Measurements from ENCODE around the gene SEZ6L2. TPM values are rescaled to one million over a fixed set of nuclear protein-coding genes. Genes with fewer than 3 reads are reported as not detected.

Gene SEZ6L2
- total RNA-seq, 2 experiments from 2014 or later = not detected

GRCh38 chr16:29868396-29869009 lies 30.8 kb downstream of the SEZ6L2 start:
- H3K27me3 ChIP-seq (ENCODE audit: control insufficient read depth in 1 of 2, insufficient read depth in 2 of 2, low read length in 2 of 2) = no peaks in the 10 kb centered on the region
- ChIA-PET CTCF (interaction anchor here (1.1 kb wide), 1 partner anchor 20 kb away, joined by 3 read pairs; no protein-coding TSS in a partner anchor), POLR2A (no interaction called here)
- H3K36me3 Mint-ChIP-seq (ENCODE audit: low read depth) = no peaks in the 10 kb centered on the region
- TF ChIP-seq CTCF (IDR thresholded peaks at IDR 0.05) = no peak
- no peaks in the 10 kb centered on the region for H3K9me3 ChIP-seq (ENCODE audit: control insufficient read depth in 1 of 2, insufficient read depth in 1 of 2, low read length in 2 of 2)
- ATAC-seq (ENCODE audit: poor library complexity) (no peak), DNase-seq (no peak)
- no peaks in the 10 kb centered on the region for H3K27me3 Mint-ChIP-seq
- H3K4me1 Mint-ChIP-seq (ENCODE audit: low read depth) = peaks cover 2% of the 10 kb centered on the region
- no peak overlapping the region for H3K4me3 Mint-ChIP-seq
- H3K9me3 Mint-ChIP-seq = no peaks in the 10 kb centered on the region
- H3K4me1 ChIP-seq (ENCODE audit: insufficient read depth, low read length) = peaks cover 5% of the 10 kb centered on the region
- H3K27ac ChIP-seq (ENCODE audit: low read depth in 1 of 2, low read length in 2 of 2) = no peak overlapping the region
- no peak overlapping the region for H3K27ac Mint-ChIP-seq
- intact Hi-C loops (cut with DNase I, micrococcal nuclease) = no loop called here
- no peak overlapping the region for H3K4me3 ChIP-seq (ENCODE audit: low read length)
- H3K36me3 ChIP-seq (ENCODE audit: insufficient read depth, low read length) = no peaks in the 10 kb centered on the region

- Histone ChIP-seq H3K36me3 (ENCODE audit: insufficient read depth, low read length) (peaks cover 22% of the 10 kb centered on the region), H3K9me3 (ENCODE audit: control insufficient read depth in 1 of 2, insufficient read depth in 1 of 2, low read length in 2 of 2) (no peaks in the 10 kb centered on the region), H3K27ac (ENCODE audit: low read depth in 1 of 2, low read length in 2 of 2) (no peak overlapping the region), H3K27me3 (ENCODE audit: control insufficient read depth in 1 of 2, insufficient read depth in 2 of 2, low read length in 2 of 2) (no peaks in the 10 kb centered on the region), H3K4me1 (ENCODE audit: insufficient read depth, low read length) (peaks cover 30% of the 10 kb centered on the region), H3K4me3 (ENCODE audit: low read length) (no peak overlapping the region)
- H3K27ac Mint-ChIP-seq = no peak overlapping the region
- CTCF ChIA-PET = interaction anchor here (2.3 kb wide), 1 partner anchor 16 kb away, joined by 11 read pairs; no protein-coding TSS in a partner anchor
- TF ChIP-seq CTCF (IDR thresholded peaks at IDR 0.05) = no peak
- H3K36me3 Mint-ChIP-seq (ENCODE audit: low read depth) = peaks cover 33% of the 10 kb centered on the region
- no peak overlapping the region for H3K4me3 Mint-ChIP-seq
- ATAC-seq (ENCODE audit: poor library complexity) (no peak), DNase-seq (no peak)
- H3K9me3 Mint-ChIP-seq = no peaks in the 10 kb centered on the region
- no peaks in the 10 kb centered on the region for H3K27me3 Mint-ChIP-seq
- H3K4me1 Mint-ChIP-seq (ENCODE audit: low read depth) = peaks cover 22% of the 10 kb centered on the region
- intact Hi-C loops (cut with DNase I, micrococcal nuclease) = loop anchor here in 1 of 2 experiments (5.0 kb wide), 2 partner anchors 37 to 133 kb away; partner anchors contain the start of genes HIRIP3 and INO80E
- POLR2A ChIA-PET = interaction anchor here (2.2 to 2.4 kb wide), 3 partner anchors 13 to 62 kb away, joined by 6 to 10 read pairs (median 9); partner anchors contain the start of gene KCTD13
These were observed 35.1 kb downstream of the SEZ6L2 start for GRCh38 chr16:29864205-29864604.

GRCh38 chr16:29863669-29863984 lies 35.7 kb downstream of the SEZ6L2 start:
- ChIA-PET POLR2A (interaction anchor here (0.8 to 2.5 kb wide), 14 partner anchors 13 to 162 kb away, joined by 3 to 16 read pairs (median 6); partner anchors contain the start of genes ASPHD1, KCTD13, KIF22 and MVP), CTCF (interaction anchor here (0.6 to 2.3 kb wide), 10 partner anchors 15 to 163 kb away, joined by 3 to 11 read pairs (median 4); partner anchors contain the start of genes KIF22 and PAGR1)
- Histone ChIP-seq H3K27me3 (ENCODE audit: control insufficient read depth in 1 of 2, insufficient read depth in 2 of 2, low read length in 2 of 2) (no peaks in the 10 kb centered on the region), H3K9me3 (ENCODE audit: control insufficient read depth in 1 of 2, insufficient read depth in 1 of 2, low read length in 2 of 2) (peaks cover 0 to 4% of the 10 kb centered on the region in 2 experiments), H3K27ac (ENCODE audit: low read depth in 1 of 2, low read length in 2 of 2) (peak overlapping the region; percentile 87 to 97), H3K36me3 (ENCODE audit: insufficient read depth, low read length) (peaks cover 28% of the 10 kb centered on the region), H3K4me1 (ENCODE audit: insufficient read depth, low read length) (peaks cover 30% of the 10 kb centered on the region), H3K4me3 (ENCODE audit: low read length) (peak overlapping the region; percentile 76)
- Mint-ChIP-seq H3K4me3 (peak overlapping the region; percentile 95), H3K9me3 (no peaks in the 10 kb centered on the region), H3K4me1 (ENCODE audit: low read depth) (peaks cover 22% of the 10 kb centered on the region), H3K27me3 (no peaks in the 10 kb centered on the region), H3K27ac (peak overlapping the region; percentile 95), H3K36me3 (ENCODE audit: low read depth) (peaks cover 39% of the 10 kb centered on the region)
- no peak for ATAC-seq (ENCODE audit: poor library complexity)
- no peak for TF ChIP-seq CTCF (IDR thresholded peaks at IDR 0.05)
- DNase-seq = no peak
- intact Hi-C loops (cut with DNase I, micrococcal nuclease) = loop anchor here (1.0 to 5.0 kb wide), 8 partner anchors 36 to 795 kb away; partner anchors contain the start of genes INO80E (in 2 of the 2), FBRS (in 1 of the 2), HIRIP3 (in 1 of the 2) and PAGR1 (in 1 of the 2)
